Ascending aorta (tissue), 2 donors: ENCODE data around the gene FANCE. TPM values are rescaled to one million over a fixed set of nuclear protein-coding genes. Genes with fewer than 3 reads are reported as not detected.

Source experiments
- DNase-seq, 2 donors: peaks; one replicate each; pipeline ENCODE4 v3.0.0-alpha.2; 2019; ENCODE audit warnings: low spot score in 2 of 2
- H3K27ac ChIP-seq, 2 donors: fragments of 200-600 bp; sonication (generic); one replicate each; pipeline ENCODE4 v1.5.1; 2016 to 2017; ENCODE audit warnings: mild to moderate bottlenecking in 1 of 2
- H3K27me3 ChIP-seq: fragments of 200-600 bp; sonication (generic); one replicate; pipeline ENCODE4 v1.5.1; 2017
- H3K36me3 ChIP-seq, 2 donors: fragments of 200-600 bp; sonication (generic); one replicate each; pipeline ENCODE4 v1.5.1; 2016
- H3K4me1 ChIP-seq, 2 donors: fragments of 200-600 bp; sonication (generic); one replicate each; pipeline ENCODE4 v1.5.1; 2016 to 2017; ENCODE audit warnings: mild to moderate bottlenecking in 1 of 2
- H3K4me3 ChIP-seq, 2 donors: fragments of 200-600 bp; sonication (generic); one replicate each; pipeline ENCODE4 v1.5.1; 2016 to 2017; ENCODE audit warnings: mild to moderate bottlenecking in 1 of 2
- H3K9me3 ChIP-seq, 2 donors: fragments of 200-600 bp; sonication (generic); one replicate each; pipeline ENCODE4 v1.5.1; 2016
- CTCF ChIP-seq, 3 experiments: fragments of 200-600 bp in 2 of 3; fragments of 450-650 bp in 1 of 3; sonication (generic) in 2 of 3; IDR thresholded peaks; one replicate each; pipeline ENCODE4 v1.5.1; 2016 to 2019; ENCODE audit warnings: antibody characterized with exemption in 3 of 3, mild to moderate bottlenecking in 1 of 3, moderate library complexity in 1 of 3
- intact Hi-C: fragments of 100-400 bp; cut with DNase I; formaldehyde crosslinking; loops from one replicate; pipeline ENCODE4 v1.15.1; 2023
- total RNA-seq: library from RNA; depleted of rRNA; stranded (reverse); fragments of >200 nt; gene quantifications from one replicate; pipeline ENCODE4 v1.1.0, GENCODE V29; 2016

FANCE gene
- total RNA-seq, 1 donor from 2014 or later, result 0.32 TPM

GRCh38 chr6:35495258-35496035, 43.3 kb downstream of the FANCE start:
- intact Hi-C loops, result loop anchor here (2.0 to 5.0 kb wide), 3 partner anchors 43 to 702 kb away; partner anchors contain the start of genes BRPF3, FANCE and MAPK14
- Histone ChIP-seq H3K4me3 (peak overlapping the region; percentile 96 to 98), H3K27ac (peak overlapping the region; percentile 99 to 100), H3K36me3 (no peaks in the 10 kb centered on the region), H3K4me1 (peaks cover 21 to 46% of the 10 kb centered on the region in 2 donors), H3K9me3 (no peaks in the 10 kb centered on the region), H3K27me3 (no peaks in the 10 kb centered on the region)
- no peak for TF ChIP-seq CTCF (IDR thresholded peaks at IDR 0.05)
- DNase-seq, result no peak

GRCh38 chr6:35496036-35496840, 44.1 kb downstream of the FANCE start:
- H3K27ac ChIP-seq, result peak overlapping the region; percentile 99 to 100
- H3K36me3 ChIP-seq, result no peaks in the 10 kb centered on the region
- intact Hi-C loops, result loop anchor here (2.0 to 5.0 kb wide), 3 partner anchors 43 to 701 kb away; partner anchors contain the start of genes BRPF3, FANCE and MAPK14
- peak in 1 of 2 donors; percentile 79 for DNase-seq
- no peak for TF ChIP-seq CTCF (IDR thresholded peaks at IDR 0.05)
- peak overlapping the region; percentile 96 to 98 for H3K4me3 ChIP-seq
- H3K9me3 ChIP-seq, result no peaks in the 10 kb centered on the region
- peaks cover 21 to 38% of the 10 kb centered on the region in 2 donors for H3K4me1 ChIP-seq
- H3K27me3 ChIP-seq, result no peaks in the 10 kb centered on the region

GRCh38 chr6:35496841-35497570, 44.9 kb downstream of the FANCE start, which contains the start of gene TEAD3:
TEAD3 (minus strand) TSS chr6:35497079.
- Histone ChIP-seq H3K27me3 (no peaks in the 10 kb centered on the region), H3K27ac (peak within 1 kb of the TSS; percentile 99 to 100), H3K36me3 (no peaks in the 10 kb centered on the region), H3K9me3 (no peaks in the 10 kb centered on the region), H3K4me1 (peaks cover 16 to 31% of the 10 kb centered on the region in 2 donors), H3K4me3 (peak within 1 kb of the TSS; percentile 96 to 98)
- TF ChIP-seq CTCF (IDR thresholded peaks at IDR 0.05), result peak in 2 of 3 experiments; percentile 18 to 37
- intact Hi-C loops, result loop anchor here (1.0 to 5.0 kb wide), 4 partner anchors 29 to 700 kb away; partner anchors contain the start of genes BRPF3, FANCE, MAPK14 and RPL10A
- peak in 1 of 2 donors; percentile 80 for DNase-seq

- peaks cover 16 to 23% of the 10 kb centered on the region in 2 donors for H3K4me1 ChIP-seq
- intact Hi-C loops, result loop anchor here (1.0 to 5.0 kb wide), 4 partner anchors 29 to 700 kb away; partner anchors contain the start of genes BRPF3, FANCE, MAPK14 and RPL10A
Observed at GRCh38 chr6:35497571-35498421, 45.7 kb downstream of the FANCE start.

More at GRCh38 chr6:35497571-35498421, 45.7 kb downstream of the FANCE start:
- no peak for TF ChIP-seq CTCF (IDR thresholded peaks at IDR 0.05)
- H3K9me3 ChIP-seq, result no peaks in the 10 kb centered on the region
- H3K27me3 ChIP-seq, result no peaks in the 10 kb centered on the region
- DNase-seq, result peak in 1 of 2 donors; percentile 86
- no peaks in the 10 kb centered on the region for H3K36me3 ChIP-seq
- peak overlapping the region; percentile 99 to 100 for H3K27ac ChIP-seq
- peak overlapping the region; percentile 96 to 98 for H3K4me3 ChIP-seq
